DMS153 treated with DMSO at 0.1 percent for 48 hours (cell line): ENCODE data around the gene SLC7A14.

Source experiments
- DNase-seq: peaks from one replicate; lab custom pipeline; 2025; ENCODE audit not compliant: unreplicated experiment; lab: John Stamatoyannopoulos, UW

Gene SLC7A14

GRCh38 chr3:170431054-170431453, 154.8 kb downstream of the SLC7A14 start:
- DNase-seq = no peak

GRCh38 chr3:170429050-170429449, 156.8 kb downstream of the SLC7A14 start:
- DNase-seq = no peak

GRCh38 chr3:170428095-170428494, 157.8 kb downstream of the SLC7A14 start:
- no peak for DNase-seq

GRCh38 chr3:170426240-170426797, 159.6 kb downstream of the SLC7A14 start:
- DNase-seq = no peak

- no peak for DNase-seq
Measured at GRCh38 chr3:170425491-170426239, 160.2 kb downstream of the SLC7A14 start.

- DNase-seq = no peak
Measured at GRCh38 chr3:170424879-170425278, 161.0 kb downstream of the SLC7A14 start.

- no peak for DNase-seq
Measured at GRCh38 chr3:170423001-170423615, 162.8 kb downstream of the SLC7A14 start.

GRCh38 chr3:170421758-170422157, 164.1 kb downstream of the SLC7A14 start:
- DNase-seq = no peak

- no peak for DNase-seq
Measured at GRCh38 chr3:170421111-170421641, 164.7 kb downstream of the SLC7A14 start.

GRCh38 chr3:170420307-170420821, 165.5 kb downstream of the SLC7A14 start:
- DNase-seq = no peak

- DNase-seq = no peak
Measured at GRCh38 chr3:170419557-170420087, 166.3 kb downstream of the SLC7A14 start.

- DNase-seq = no peak
Measured at GRCh38 chr3:170418422-170419398, 167.2 kb downstream of the SLC7A14 start, which contains the start of gene CLDN11. Gene CLDN11, plus strand, starts transcription at chr3:170418868. Its CDS starts 199 bp downstream, at chr3:170419067.

- no peak for DNase-seq
Measured at GRCh38 chr3:170417090-170417489, 168.8 kb downstream of the SLC7A14 start.

- DNase-seq = peak; percentile 69
Measured at GRCh38 chr3:170414202-170414663, 171.6 kb downstream of the SLC7A14 start.

GRCh38 chr3:170413291-170413690, 172.6 kb downstream of the SLC7A14 start:
- no peak for DNase-seq

- DNase-seq = no peak
Measured at GRCh38 chr3:170410428-170411029, 175.3 kb downstream of the SLC7A14 start.
